ENCODE data around the gene JAG2. TPM values are rescaled to one million over a fixed set of nuclear protein-coding genes. Genes with fewer than 3 reads are reported as not detected.
A peak's percentile ranks its signal among the peaks of the same experiment; 100 is the strongest.

The JAG2 gene
- total RNA-seq, 1 donor = 0.86 TPM

DNA sequence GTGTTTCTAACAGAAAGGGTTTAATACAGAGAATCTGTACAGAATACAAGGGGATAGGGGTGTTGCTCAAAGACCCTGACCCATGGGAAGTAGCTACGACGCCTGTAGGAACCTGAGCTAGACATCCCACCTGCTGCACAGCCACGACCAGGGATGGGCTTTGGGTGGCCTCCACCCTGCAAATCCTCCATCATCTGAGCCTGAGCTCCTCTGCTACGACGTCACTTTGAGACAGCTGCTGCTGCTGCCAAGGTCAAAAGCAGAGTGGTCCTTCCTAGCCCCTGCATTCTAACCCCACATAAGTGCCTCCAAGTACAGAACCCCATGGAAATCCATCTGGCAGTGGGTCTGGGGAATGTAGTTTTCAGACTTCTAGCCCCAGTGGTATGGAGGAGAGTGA, 43.8 kb downstream of the JAG2 start:
- no peak overlapping the region for H3K4me3 ChIP-seq (ENCODE audit: low read depth, low read length)
- no peak for DNase-seq (ENCODE audit: low read depth)

GRCh38 chr14:105123981-105124765, 44.4 kb downstream of the JAG2 start:
- peak; percentile 42 for DNase-seq (ENCODE audit: low read depth)
- TF ChIP-seq, protein P1, sequence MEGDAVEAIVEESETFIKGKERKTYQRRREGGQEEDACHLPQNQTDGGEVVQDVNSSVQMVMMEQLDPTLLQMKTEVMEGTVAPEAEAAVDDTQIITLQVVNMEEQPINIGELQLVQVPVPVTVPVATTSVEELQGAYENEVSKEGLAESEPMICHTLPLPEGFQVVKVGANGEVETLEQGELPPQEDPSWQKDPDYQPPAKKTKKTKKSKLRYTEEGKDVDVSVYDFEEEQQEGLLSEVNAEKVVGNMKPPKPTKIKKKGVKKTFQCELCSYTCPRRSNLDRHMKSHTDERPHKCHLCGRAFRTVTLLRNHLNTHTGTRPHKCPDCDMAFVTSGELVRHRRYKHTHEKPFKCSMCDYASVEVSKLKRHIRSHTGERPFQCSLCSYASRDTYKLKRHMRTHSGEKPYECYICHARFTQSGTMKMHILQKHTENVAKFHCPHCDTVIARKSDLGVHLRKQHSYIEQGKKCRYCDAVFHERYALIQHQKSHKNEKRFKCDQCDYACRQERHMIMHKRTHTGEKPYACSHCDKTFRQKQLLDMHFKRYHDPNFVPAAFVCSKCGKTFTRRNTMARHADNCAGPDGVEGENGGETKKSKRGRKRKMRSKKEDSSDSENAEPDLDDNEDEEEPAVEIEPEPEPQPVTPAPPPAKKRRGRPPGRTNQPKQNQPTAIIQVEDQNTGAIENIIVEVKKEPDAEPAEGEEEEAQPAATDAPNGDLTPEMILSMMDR (IDR thresholded peaks at IDR 0.05; ENCODE audit: insufficient read depth, low read depth, low read length) = no peak
- no peak overlapping the region for H3K4me3 ChIP-seq (ENCODE audit: low read depth, low read length)

More for the DNA sequence above, 43.8 kb downstream of the JAG2 start:
- TF ChIP-seq, protein P1 (IDR thresholded peaks at IDR 0.05; ENCODE audit: insufficient read depth, low read depth, low read length) = no peak

GRCh38 chr14:105123064-105123665, 45.4 kb downstream of the JAG2 start:
- H3K4me3 ChIP-seq (ENCODE audit: low read depth, low read length) = no peak overlapping the region
- DNase-seq (ENCODE audit: low read depth) = no peak
- TF ChIP-seq, protein P1 (IDR thresholded peaks at IDR 0.05; ENCODE audit: insufficient read depth, low read depth, low read length) = no peak

- H3K4me3 ChIP-seq (ENCODE audit: low read depth, low read length) = no peak overlapping the region
- TF ChIP-seq, protein P1 (IDR thresholded peaks at IDR 0.05; ENCODE audit: insufficient read depth, low read depth, low read length) = no peak
- DNase-seq (ENCODE audit: low read depth) = no peak
These were observed 48.5 kb downstream of the JAG2 start for GRCh38 chr14:105120056-105120455.

DNA sequence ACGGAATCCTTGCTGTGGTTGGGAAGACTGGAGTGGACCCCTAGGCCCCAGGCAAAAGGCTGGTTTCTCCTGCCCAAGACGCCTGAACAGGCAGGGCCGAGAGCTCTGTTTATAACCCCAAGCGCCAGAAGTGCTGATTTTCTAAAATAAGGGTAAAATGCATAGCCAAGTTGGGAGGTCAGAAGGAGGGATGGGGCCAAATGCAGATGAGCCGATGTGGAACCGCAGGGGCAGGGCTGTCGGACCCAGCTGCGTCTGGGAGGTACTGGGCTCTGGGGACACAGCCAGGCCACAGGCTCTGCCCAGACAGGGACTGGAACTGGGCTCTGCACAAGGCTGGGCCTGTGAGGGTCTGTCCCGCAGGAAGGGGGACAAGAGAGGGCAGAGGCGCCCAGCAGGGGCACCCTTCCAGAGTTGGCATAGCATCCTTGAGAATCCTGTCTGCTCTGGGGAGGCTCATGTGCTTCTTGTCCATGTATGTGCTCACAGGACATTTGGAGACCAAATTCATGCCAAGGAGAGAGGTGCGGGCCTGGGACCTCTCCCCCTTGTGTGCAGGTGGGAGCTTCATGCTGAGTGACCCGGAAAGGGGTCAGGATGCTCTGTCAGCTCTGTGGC, 49.1 kb downstream of the JAG2 start:
- TF ChIP-seq, protein P1 (IDR thresholded peaks at IDR 0.05; ENCODE audit: insufficient read depth, low read depth, low read length) = no peak
- H3K4me3 ChIP-seq (ENCODE audit: low read depth, low read length) = no peak overlapping the region
- DNase-seq (ENCODE audit: low read depth) = no peak

DNA sequence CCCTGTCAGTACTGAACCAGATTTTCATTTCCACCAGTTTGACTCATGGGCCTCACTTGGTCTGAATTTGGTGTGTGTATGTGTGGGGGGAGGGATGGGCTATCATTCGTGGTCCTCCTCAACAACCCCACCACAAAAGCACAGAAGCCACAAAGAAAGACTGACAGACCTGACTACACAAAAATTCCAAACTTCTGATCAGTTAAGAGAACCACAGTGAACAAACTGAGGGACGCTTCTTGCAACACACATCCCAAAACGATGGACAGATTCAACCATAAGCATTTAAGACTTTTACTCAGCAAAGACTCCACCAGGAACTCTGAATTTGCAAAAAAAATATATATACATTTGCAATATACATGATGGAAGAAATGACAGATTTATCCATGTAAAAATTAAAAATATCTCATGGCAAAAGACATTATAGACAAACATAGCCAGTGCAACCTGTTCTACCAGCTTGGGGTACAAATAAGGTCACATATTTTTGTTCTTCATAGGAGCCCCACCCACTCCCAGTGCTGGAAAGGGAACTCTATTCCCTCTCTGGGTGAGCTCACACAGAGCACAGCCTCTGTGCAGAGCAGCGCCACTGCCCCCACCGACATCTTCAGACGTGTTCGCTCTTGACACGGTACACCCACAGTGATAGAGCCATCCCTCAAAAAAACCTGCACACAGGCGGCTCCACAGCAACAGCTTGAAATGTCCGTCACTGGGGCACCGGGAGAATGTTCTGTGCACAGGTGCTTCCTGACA, 49.7 kb downstream of the JAG2 start:
- no peak overlapping the region for H3K4me3 ChIP-seq (ENCODE audit: low read depth, low read length)
- no peak for DNase-seq (ENCODE audit: low read depth)
- TF ChIP-seq, protein P1 (IDR thresholded peaks at IDR 0.05; ENCODE audit: insufficient read depth, low read depth, low read length) = no peak

Data from fibroblast of villous mesenchyme (primary cell).